T follicular helper cell (primary cell): ENCODE results near the gene COL1A2.

Experiments
- DNase-seq: peaks from one replicate; pipeline ENCODE4 v3.0.0-alpha.2; 2020; ENCODE audit warnings: low read depth
- total RNA-seq, 2 experiments: gene quantifications; one replicate each; lab custom pipeline; 2026; lab: John Stamatoyannopoulos, UW

COL1A2 gene
- 0.17 to 0.18 reads per million in 2 experiments for total RNA-seq

- no peak for DNase-seq
Observed at GRCh38 chr7:94394437-94395140, at the start of gene COL1A2. TSS of gene COL1A2 (plus strand) at chr7:94394895. CDS start at chr7:94395032, 137 bp downstream.

GRCh38 chr7:94345907-94346306 lies 48.8 kb upstream of the COL1A2 start:
- DNase-seq: no peak

- DNase-seq: no peak
Observed at GRCh38 chr7:94348142-94348541, 46.6 kb upstream of the COL1A2 start.

- DNase-seq: no peak
Observed at GRCh38 chr7:94350734-94351133, 44.0 kb upstream of the COL1A2 start.

GRCh38 chr7:94351703-94352102 lies 43.0 kb upstream of the COL1A2 start:
- DNase-seq: no peak

- DNase-seq: no peak
Observed at GRCh38 chr7:94352887-94353286, 41.8 kb upstream of the COL1A2 start.

- DNase-seq: no peak
Observed at GRCh38 chr7:94354953-94355352, 39.7 kb upstream of the COL1A2 start.

- no peak for DNase-seq
Observed at GRCh38 chr7:94355454-94355853, 39.2 kb upstream of the COL1A2 start.

- DNase-seq: no peak
Observed at GRCh38 chr7:94357076-94357475, 37.6 kb upstream of the COL1A2 start.

GRCh38 chr7:94360926-94361325 lies 33.8 kb upstream of the COL1A2 start:
- DNase-seq: no peak

- no peak for DNase-seq
Observed at GRCh38 chr7:94362276-94362675, 32.4 kb upstream of the COL1A2 start.

GRCh38 chr7:94364816-94365215 lies 29.9 kb upstream of the COL1A2 start:
- DNase-seq: no peak

GRCh38 chr7:94366163-94366562 lies 28.5 kb upstream of the COL1A2 start:
- DNase-seq: no peak

- DNase-seq: no peak
Observed at GRCh38 chr7:94366832-94367231, 27.9 kb upstream of the COL1A2 start.

GRCh38 chr7:94367949-94368348 lies 26.7 kb upstream of the COL1A2 start:
- DNase-seq: no peak

- no peak for DNase-seq
Observed at GRCh38 chr7:94368371-94368791, 26.3 kb upstream of the COL1A2 start.

GRCh38 chr7:94374231-94374630 lies 20.5 kb upstream of the COL1A2 start:
- DNase-seq: no peak

- no peak for DNase-seq
Observed at GRCh38 chr7:94374721-94375566, 19.8 kb upstream of the COL1A2 start.

GRCh38 chr7:94375691-94376090 lies 19.0 kb upstream of the COL1A2 start:
- DNase-seq: no peak

- no peak for DNase-seq
Observed at GRCh38 chr7:94376281-94376680, 18.4 kb upstream of the COL1A2 start.

- DNase-seq: no peak
Observed at GRCh38 chr7:94378356-94378755, 16.3 kb upstream of the COL1A2 start.

GRCh38 chr7:94380264-94380663 lies 14.4 kb upstream of the COL1A2 start:
- no peak for DNase-seq

- DNase-seq: no peak
Observed at GRCh38 chr7:94382132-94382531, 12.6 kb upstream of the COL1A2 start.
